NCI-H524 treated with DMSO at 0.1 percent for 48 hours (cell line): Measurements from ENCODE around the gene CLK4.

Experiments used
- DNase-seq: peaks from one replicate; lab custom pipeline; 2025; lab: John Stamatoyannopoulos, UW

The CLK4 gene

DNA sequence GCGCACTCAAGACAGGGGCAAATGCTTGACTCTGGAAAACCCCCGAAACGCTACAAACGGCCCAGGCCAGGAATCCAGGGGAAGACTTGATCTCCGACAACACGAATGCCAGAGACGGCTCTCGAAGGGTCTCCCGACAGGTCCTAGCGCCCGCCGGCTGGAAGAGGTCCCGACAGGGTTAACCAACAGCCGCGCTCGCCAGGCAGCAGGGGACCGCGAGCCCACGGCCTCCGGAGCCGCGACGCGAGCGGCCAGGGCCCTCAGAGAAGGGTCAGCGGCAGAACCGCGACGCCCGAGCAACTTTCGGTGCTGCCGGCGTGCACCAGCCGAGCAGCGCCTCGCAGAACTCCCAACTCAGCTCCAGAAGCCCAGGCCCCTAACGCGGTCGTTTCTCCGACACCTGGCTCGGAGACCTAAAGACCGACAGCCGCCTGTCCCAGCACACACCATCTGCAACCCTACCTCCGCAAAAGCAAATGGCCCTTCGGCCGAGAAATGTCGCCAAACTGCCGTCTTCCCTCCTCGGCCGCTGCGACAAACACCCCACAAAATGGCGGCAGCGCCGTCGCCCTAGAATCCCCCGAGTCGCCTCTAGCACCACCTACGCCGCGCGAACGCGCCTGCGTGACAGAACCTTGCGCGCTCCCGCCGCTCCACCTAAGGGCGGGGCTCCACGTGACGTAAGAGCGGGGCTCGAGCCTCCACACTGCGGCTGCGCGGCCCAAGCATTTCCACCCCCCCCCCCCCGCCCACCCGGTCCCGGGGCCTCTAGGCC is at the start of gene CLK4:
Gene CLK4 (minus strand): TSS at position 567 of the 775 bp plus-strand sequence. CDS start 3,634 bp downstream, outside the sequence.
- peak; percentile 34 for DNase-seq

DNA sequence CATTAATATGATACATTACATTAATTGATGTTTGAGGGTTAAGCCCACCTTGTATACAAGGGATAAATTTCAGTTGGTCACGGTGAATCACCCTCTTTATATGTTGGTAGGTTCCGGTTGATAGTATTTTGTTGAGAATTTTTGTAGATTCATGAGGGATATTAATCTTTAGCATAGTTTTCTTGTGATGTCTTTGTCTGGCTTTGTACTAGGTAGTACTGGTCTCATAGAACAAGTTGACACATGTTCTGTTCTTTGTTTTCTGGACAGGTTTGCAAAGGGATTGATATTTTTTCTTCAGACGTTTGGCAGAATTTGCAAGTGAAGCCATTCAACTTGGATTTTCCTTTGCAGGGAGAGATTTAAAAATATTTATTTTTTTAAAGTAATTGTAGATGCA is 49.1 kb upstream of the CLK4 start:
- DNase-seq, result no peak

DNA sequence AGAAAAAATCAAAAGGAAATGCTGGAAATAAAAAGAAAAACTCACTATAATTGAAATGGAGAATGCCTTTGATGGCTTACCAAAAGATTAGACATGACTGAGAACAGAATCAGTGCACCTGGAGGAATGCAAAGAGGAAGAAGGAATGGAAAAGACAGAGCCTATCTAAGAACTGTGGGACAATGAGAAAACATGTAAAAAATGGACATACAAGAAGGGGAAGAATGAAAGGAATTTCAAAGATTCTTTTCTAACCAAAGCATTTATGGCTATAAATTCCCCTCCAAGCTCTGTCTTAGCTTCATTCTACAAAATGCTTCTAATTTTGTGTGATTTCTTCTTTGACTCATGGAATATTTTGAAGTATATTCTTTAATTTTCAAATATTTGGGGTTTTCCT is 47.5 kb upstream of the CLK4 start:
- no peak for DNase-seq

DNA sequence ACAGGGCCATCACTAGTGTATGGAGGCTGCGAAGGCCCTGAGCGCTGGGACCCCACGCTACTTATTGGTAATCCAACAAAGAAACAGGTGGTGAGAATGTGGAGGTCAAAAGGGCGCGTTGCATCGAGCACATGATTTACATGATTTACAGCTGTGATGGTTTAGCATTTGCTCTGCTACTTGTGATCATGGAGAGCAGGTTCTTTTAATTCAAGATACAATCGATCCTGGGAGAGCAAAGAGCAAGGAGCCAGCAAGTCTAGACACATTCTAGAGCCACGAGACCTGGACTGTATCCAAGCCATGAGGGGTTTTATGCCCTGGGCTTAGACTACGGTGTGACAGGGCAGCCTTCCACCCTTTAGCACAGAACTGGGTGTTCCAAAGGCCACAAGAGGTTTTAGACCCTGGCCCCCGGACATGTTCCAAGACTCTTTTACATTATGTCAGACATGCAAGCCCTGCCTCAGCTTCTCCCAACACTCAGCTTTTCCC is 47.0 kb upstream of the CLK4 start:
- no peak for DNase-seq

DNA sequence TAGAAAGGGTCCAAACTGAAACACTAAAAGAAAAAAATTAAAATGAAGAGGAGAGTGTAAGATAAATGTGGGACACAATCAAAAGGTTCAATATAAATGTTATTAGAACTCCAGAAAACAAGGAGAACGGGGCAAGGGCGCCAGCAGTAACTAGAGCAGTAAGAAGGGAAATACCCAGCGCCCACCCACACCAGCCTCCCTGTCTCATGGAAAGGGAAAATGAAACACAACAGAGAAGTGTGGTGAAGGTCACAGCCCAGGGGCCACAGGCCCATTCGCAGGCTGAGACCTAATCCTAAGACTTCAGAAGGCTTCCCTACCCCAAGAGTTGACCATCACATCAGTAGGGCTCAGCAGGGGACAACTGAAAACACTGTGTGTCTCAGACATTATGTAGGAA is 45.8 kb upstream of the CLK4 start:
- no peak for DNase-seq

DNA sequence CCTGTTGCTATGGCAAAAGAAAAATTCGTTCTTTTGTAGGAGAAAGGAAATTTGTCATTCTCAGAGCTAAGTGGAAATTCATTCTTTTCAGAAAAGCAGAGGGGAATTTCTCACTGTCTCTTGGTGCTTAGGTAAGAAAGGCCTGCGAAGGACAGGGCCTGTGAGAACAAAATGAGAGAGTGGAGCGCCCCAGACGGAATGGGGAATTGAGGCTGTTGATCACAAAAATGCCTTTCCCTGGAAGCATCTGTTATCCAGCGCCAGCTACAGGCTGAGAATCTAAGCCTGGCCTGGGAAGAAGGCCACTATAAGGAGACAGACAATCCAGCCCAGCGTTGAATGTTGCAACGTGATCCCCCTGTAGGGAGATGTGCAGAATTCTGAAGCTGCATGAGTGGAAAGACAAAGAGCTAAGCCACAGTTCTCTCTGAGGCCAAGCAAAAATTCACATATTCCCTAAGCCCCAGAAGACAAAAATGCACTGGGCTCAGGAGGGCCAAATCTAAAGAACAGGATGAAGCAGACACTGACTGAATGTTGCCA is 44.8 kb upstream of the CLK4 start:
- no peak for DNase-seq

DNA sequence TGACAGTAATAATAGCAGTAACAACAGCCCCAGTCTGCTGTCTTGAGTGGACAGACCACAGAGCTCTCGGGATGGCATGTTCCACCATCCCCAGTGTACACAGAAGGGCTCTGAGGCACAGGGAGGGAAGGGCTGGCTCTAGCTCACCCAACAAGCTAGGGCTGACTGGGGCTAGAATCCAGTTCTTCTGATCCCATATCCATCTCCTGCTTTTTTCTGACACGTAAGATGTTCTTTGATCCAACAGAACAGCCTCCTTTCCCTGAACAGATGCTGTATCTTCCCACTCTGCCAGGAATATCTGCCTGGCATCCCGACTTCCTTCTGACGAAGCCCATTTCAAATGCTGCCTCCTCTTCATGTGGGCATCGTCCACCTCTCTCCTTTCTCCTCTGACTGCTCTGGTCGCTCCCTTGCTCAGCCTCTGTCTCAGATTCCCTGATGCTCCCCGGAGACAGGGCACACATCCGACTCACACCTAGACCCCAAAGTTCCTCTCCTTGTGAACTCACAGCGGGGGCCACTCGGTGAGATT is 43.6 kb upstream of the CLK4 start:
- DNase-seq, result no peak

DNA sequence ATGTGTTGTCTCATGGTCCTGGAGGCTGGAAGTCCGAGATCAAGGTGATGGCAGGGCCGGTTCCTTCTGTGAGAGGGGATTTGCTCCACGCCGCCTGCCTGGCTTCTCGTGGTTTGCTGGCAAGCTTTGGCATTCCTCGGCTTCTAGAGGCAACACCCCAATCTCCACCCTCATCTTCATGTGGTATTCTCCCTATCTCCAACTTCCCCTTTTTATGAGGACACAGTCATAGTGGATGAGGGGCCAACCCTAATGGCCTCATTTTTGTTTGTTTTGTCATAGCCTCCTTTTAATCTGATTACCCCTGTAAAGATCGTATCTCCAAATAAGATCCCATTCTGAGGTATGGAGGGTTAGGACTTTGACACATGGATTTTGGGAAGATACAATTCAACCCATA is 41.7 kb upstream of the CLK4 start:
- no peak for DNase-seq

DNA sequence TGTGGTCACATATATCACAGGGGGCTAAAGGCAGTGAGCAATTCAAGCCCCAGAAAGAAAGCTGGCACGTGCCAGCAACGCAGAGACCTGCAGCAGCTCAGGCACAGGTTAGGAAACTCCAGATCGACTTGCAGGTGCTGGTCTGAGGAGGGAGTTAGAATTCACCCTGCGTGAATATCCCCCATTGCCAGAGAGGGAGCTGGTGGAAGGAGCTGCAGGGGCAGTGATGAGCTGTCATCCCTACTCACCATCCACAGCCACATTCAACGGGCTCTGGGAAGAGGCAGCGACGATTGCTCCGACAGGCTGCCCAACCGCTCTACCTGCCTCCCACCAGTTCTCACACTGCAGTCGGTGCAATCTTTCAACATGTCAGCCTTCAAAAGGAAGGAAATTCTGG is 40.8 kb upstream of the CLK4 start:
- no peak for DNase-seq

DNA sequence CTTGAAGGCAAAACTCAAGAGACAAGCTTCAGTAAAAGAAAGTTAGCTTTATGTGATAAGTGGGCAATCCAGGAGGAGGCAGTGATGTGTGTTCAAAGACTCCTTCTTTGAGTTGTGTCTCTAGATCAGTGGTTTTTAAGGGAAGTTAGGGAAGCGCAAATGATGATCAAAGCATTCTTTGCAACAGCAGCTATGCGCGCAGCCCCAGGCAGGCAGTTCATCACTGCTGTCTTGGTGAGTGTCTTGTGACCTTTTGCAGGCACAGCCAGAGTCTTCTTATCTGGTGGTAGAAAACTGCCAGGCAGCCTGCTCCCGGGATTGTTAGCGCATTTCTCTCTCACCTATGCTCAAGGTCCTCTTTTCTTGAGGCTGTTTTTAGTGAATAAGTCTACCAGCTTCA is 40.3 kb upstream of the CLK4 start:
- no peak for DNase-seq

DNA sequence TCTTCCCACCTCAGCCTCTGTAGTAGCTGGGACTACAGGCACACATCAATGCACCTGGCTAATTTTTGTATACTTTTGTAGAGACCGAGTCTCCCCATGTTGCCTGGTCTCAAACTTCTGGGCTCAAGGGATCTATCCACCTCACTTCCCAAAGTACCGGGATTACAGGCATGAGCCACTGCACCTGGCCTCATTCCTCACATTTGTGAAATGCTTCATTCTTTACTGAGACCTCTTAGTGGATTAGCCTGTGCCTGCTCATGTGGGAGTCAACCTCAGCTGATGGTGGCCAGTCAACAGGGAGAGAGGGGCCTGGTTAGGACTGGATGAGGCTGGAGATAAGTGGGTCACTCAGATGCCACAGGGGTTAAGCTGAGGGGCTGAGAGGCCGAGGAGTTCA is 37.3 kb upstream of the CLK4 start:
- no peak for DNase-seq

DNA sequence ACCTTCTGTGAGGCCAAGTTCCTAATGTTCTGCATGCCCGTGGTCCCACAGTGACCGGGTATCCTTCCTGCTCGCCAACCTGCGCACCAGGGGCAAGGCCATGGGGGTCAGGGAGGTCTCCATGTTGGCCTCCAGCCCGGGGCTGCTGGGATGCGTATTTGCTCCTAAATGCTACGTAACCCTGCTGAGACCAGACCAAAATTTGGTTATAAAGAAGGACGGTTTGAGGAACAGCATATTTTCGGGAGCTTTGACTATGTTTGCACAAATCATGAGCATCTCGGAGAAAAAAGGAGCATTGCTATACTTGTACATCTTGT is 35.7 kb upstream of the CLK4 start:
- DNase-seq, result no peak

DNA sequence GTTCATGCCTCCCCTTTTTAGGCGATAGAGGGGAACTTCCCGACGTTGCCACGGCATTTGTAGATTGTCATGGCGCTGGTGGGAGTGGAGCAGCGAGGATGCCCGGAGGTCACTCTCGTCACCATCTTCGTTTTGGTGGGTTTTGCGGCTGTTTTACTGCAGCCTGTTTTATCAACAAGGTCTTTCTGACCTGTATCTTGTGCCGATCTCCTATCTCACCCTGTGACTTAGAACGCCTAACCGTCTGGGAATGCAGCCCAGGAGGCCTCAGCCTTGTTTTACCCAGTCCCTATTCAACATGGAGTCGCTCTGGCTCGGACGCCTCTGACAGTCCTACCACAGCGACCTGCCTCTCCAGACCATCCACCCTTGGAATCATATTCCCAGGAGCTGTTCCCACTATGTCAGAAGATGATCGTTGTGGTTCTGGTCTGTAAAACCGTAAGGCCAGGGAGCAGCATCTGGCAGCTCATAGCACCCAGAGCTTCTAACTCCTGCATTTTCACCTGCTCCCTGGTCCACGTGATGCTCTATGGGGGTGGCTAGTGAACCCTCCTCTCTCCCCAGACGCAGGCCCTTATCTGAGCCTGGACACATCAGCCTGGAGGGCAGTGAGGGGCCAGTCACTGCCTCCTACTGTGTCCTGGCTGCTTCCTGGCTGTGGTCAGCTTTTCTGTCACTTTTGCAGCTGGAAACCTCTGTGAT is 35.1 kb upstream of the CLK4 start:
- DNase-seq, result no peak

DNA sequence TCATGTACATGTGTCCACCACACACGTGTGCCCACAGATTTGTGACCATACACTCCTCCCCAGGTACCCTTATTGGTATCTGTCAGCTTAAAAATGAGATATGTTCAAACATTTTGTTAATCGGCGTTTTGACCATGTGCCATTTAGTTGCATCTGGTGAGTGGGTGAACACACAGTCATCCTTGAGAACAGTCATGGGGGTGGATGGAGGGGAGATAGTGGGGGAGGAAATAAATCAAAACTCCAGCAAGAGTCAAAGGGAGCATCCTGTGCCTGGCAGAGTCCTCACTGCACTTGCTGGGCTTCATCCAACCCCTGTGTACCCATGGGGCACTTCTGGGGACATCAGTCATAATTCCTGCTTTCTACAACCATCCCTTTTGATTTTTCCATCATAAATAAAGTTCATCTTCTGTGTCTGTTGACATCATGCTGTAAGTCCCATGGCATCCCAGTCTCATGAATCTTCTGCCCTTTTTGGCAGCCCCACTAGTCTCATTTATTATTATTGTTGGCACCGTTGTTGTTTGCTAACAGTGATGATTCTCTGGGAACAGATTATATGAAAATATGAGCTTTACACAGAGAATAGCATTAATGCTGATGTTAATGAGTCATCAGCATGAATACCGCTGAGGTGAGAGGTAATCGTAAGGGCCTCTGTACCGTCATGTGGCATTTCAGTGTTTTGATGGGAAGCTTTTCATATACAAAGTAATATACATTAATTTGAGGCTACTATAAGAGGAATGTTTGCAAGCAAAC is 24.4 kb upstream of the CLK4 start:
- DNase-seq, result no peak

DNA sequence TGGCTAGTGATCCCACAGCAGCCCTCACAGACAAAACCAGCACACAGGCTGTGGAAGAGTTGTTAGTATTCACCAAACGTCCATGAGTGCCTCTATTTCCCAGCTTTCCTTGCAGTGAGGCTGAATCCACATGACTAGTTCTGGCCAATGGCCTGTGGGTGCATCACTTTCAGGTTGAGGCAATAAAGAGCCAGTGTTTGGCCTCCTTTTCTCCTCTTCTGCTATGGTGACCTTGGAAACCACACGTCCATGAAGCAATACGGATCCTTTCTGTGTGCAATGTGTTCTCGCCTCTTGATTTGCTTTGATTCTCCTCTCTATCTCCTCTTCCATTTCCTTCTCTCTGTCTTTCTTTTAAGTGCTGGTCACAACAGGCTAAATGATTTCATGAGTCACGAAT is 23.4 kb upstream of the CLK4 start:
- DNase-seq, result no peak

DNA sequence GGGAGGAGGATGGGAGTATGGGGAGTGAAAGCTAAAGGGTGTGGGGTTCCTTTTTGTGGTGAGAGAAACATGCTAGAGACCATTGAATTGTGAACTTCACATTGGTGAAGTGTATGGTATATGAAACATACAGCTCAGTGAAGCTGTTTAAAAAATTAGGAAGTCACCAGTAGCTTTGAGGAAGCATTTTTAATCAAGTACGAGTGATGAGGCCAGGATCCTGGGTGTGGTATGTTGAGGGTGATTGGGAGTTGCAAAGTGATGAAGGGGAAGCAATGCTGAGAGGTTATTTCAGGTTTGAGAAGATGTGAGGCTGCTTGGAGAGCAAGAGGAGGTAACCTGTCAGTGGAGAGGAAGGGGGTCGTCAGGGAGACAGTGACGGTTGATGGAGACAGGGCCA is 22.7 kb upstream of the CLK4 start:
- no peak for DNase-seq

DNA sequence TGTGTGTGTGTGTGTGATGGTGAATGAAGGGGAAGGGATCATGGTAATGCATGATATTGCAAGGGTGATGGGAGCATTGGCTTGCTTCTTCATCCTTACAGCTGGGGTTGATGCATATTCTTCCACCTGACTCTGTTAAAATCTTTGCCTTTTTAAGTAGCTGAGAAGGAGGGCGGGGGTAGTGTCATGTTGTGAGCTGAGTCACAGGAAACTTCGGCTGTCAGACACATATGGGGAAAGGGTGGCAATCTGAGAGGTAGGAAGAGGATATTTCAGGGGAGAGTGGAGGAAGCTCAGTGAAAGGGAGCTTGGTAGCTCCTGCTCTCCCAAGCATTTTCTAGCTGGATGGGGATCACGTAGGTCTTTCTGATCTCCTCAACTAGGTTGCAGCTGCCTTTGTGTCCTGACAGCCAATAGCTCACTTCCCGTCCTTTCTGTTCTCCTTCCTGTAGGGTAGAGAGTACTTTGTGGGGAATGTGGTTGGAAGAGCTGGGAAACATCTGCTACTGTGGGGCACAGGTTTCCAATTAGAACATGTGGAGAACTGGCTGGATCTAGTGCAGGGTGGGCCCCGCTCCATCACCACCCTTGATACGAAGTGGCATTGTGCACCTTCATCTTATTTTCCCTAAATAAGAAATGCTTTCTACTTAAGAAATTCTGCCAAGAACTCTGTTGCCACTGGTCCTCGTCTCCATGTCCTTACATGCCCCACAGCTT is 18.1 kb upstream of the CLK4 start:
- DNase-seq, result no peak

DNA sequence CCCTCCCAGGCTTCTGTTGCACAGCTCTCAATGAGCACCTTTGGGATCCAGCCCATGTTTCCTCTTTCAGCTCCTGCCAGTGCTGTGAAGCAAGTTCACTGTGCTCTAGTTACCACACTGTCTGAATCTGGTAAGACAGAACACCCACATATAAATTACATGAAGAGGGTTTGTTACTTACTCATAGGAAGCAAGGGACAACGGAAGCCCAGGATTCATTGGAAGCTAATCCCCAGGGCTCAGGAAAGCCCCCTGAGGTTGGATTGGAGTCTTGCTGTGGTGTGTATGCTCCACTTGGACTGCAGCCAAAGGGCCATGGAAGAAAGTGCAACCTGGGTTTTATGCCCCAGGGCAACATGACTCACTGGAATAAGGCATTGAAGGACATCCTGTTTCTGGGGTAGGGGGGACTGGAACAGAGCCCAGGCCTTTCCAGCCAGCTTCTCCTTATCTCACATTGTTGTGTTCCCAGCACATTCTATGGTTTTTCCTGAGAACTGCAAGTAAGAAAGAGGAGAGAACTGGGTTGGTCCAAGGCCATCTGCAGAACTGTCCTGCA is 15.6 kb upstream of the CLK4 start:
- no peak for DNase-seq

DNA sequence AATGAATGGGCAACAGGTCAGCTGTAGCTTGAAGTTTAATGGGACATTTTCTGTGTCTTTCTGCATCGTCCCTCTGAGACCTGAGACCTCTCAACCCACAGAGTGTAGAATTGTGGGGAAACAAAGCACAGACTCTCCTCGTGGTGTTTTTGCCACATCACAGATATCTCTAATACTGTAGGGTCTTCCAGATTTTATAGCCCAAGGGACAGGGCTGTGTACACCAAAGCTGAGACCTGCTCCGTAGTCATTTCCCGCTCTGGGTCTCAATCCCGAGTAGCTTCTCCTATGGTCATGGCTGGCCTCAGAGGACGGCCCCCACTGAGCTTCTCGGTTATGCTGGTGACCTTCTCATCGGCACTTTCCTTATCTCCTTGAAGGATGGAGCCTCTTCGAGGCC is 14.9 kb upstream of the CLK4 start:
- no peak for DNase-seq

DNA sequence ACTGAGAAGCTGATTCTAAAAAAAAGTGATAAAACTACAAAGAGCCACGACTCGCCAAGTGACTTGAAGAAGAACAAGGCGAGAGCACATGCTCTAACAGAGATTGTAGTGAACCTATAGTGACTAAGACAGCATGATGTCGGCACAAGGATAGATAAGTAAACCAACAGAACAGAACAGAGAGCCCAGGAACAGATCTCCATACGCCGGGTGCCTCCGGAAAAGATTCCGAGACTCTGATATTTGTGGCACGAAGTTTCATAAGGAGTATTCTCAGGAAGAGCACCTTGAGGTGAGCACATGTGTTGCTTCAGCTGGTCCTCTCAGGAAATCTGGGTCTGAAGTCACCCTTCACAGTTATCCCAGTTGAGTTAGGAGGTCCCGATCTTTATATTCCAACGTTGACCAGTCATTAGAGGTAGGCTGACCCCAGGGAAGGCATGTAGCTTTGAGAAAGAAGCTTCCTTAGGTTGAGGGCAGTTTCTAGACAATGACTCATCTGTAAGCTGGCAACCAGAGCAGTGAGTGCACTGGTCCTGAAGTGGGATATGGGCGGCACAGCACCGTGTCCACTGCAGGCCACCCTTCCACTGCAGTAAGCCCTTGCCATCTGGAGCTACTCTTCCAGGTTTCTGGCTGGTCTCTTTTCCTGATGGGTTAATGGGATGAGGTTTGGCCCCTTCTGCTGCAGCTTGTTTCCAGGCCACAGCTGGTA is 13.6 kb upstream of the CLK4 start:
- no peak for DNase-seq
